ENCODE data around the gene INO80D.
"Not testable (repeated sequence)": the region's sequence is repeated elsewhere in the genome, so short reads cannot be mapped to it uniquely, and the experiment has no call there.

Gene INO80D

GRCh38 chr2:206085742-206086445, at the start of gene INO80D:
INO80D (minus strand) TSS chr2:206086174; CDS start chr2:206063016, 23,158 bp downstream.
- peak; percentile 64 for DNase-seq

- no peak for DNase-seq
Measured at GRCh38 chr2:206127656-206128055, 41.7 kb upstream of the INO80D start.

GRCh38 chr2:206125901-206126300, 39.9 kb upstream of the INO80D start:
- DNase-seq: no peak

- DNase-seq: not testable (repeated sequence)
Measured at GRCh38 chr2:206122569-206122968, 36.6 kb upstream of the INO80D start.

- DNase-seq: no peak
Measured at GRCh38 chr2:206116278-206116677, 30.3 kb upstream of the INO80D start.

GRCh38 chr2:206115026-206115578, 29.1 kb upstream of the INO80D start:
- DNase-seq: no peak

- no peak for DNase-seq
Measured at GRCh38 chr2:206112846-206113547, 27.0 kb upstream of the INO80D start.

- no peak for DNase-seq
Measured at GRCh38 chr2:206112108-206112507, 26.1 kb upstream of the INO80D start.

- no peak for DNase-seq
Measured at GRCh38 chr2:206108713-206109112, 22.7 kb upstream of the INO80D start.

GRCh38 chr2:206105541-206105940, 19.6 kb upstream of the INO80D start:
- DNase-seq: no peak

GRCh38 chr2:206105038-206105437, 19.1 kb upstream of the INO80D start:
- no peak for DNase-seq

GRCh38 chr2:206098872-206099271, 12.9 kb upstream of the INO80D start:
- DNase-seq: not testable (repeated sequence)

GRCh38 chr2:206098471-206098870, 12.5 kb upstream of the INO80D start:
- no peak for DNase-seq

- no peak for DNase-seq
Measured at GRCh38 chr2:206096876-206097275, 10.9 kb upstream of the INO80D start.

- no peak for DNase-seq
Measured at GRCh38 chr2:206095536-206096332, 9.8 kb upstream of the INO80D start.

- no peak for DNase-seq
Measured at GRCh38 chr2:206092297-206092696, 6.3 kb upstream of the INO80D start.

- DNase-seq: no peak
Measured at GRCh38 chr2:206088248-206088647, 2.3 kb upstream of the INO80D start.

- no peak for DNase-seq
Measured at GRCh38 chr2:206086716-206087350, 859 bp upstream of the INO80D start.

GRCh38 chr2:206084870-206085741, 868 bp downstream of the INO80D start:
- peak; percentile 41 for DNase-seq

GRCh38 chr2:206084439-206084869, 1.5 kb downstream of the INO80D start:
- DNase-seq: no peak

- peak; percentile 16 for DNase-seq
Measured at GRCh38 chr2:206083602-206084438, 2.2 kb downstream of the INO80D start.

Measured in stimulated activated CD4-positive, alpha-beta T cell treated with anti-CD3 and anti-CD28 coated beads, Interleukin-12 subunit alpha, Interleukin-12 subunit beta, amount 100 ng/mL, for 4 hours (primary cell).